Cardiac muscle cell (in vitro differentiated cells and primary cell): ENCODE results near the gene SHROOM1. TPM values are rescaled to one million over a fixed set of nuclear protein-coding genes. Genes with fewer than 3 reads are reported as not detected.

Experiments
- DNase-seq, 2 donors: peaks; one replicate each; pipeline versions ENCODE4 v3.0.0 to v3.0.0-alpha.2; 2010 to 2017; ENCODE audit warnings: low read depth in 1 of 2, low spot score in 1 of 2
- H3K27ac ChIP-seq: fragments of 200-600 bp; sonication (generic); 2 replicates; pipeline ENCODE4 v1.5.1; 2016
- H3K27me3 ChIP-seq: fragments of 200-600 bp; sonication (generic); 2 replicates; pipeline ENCODE4 v1.6.0; 2016; ENCODE audit warnings: control low read depth
- H3K36me3 ChIP-seq: fragments of 200-600 bp; sonication (generic); 2 replicates; pipeline ENCODE4 v1.5.1; 2016; ENCODE audit warnings: control low read depth
- H3K4me1 ChIP-seq: fragments of 200-600 bp; sonication (generic); 2 replicates; pipeline ENCODE4 v1.8.1; 2017; ENCODE audit warnings: low read depth, mild to moderate bottlenecking, mixed run types
- H3K4me3 ChIP-seq: fragments of 200-600 bp; sonication (generic); 2 replicates; pipeline ENCODE4 v1.5.1; 2016; ENCODE audit warnings: mild to moderate bottlenecking
- H3K9me3 ChIP-seq: fragments of 200-600 bp; sonication (generic); 2 replicates; pipeline ENCODE4 v1.5.1; 2017; ENCODE audit warnings: low read depth, mild to moderate bottlenecking, control low read depth
- CTCF ChIP-seq: IDR thresholded peaks from 2 replicates; pipeline ENCODE4 v1.5.1; 2012; ENCODE audit warnings: low read depth, mild to moderate bottlenecking, low read length
- polyA plus RNA-seq: library from polyadenylated mRNA; unstranded; fragments of >200 nt; fragmentation: Nextera tagmentation; extraction: Ambion mirVana; gene quantifications from 2 replicates; pipeline ENCODE4 v1.2.1, GENCODE V29; 2016
- total RNA-seq: library from RNA; depleted of rRNA; stranded (reverse); fragments of >200 nt; gene quantifications from 2 replicates; pipeline ENCODE4 v1.2.3, GENCODE V29; 2016

SHROOM1 gene
- total and polyA plus RNA-seq, 2 experiments from 2014 or later = 9.8 to 13.3 TPM

DNA sequence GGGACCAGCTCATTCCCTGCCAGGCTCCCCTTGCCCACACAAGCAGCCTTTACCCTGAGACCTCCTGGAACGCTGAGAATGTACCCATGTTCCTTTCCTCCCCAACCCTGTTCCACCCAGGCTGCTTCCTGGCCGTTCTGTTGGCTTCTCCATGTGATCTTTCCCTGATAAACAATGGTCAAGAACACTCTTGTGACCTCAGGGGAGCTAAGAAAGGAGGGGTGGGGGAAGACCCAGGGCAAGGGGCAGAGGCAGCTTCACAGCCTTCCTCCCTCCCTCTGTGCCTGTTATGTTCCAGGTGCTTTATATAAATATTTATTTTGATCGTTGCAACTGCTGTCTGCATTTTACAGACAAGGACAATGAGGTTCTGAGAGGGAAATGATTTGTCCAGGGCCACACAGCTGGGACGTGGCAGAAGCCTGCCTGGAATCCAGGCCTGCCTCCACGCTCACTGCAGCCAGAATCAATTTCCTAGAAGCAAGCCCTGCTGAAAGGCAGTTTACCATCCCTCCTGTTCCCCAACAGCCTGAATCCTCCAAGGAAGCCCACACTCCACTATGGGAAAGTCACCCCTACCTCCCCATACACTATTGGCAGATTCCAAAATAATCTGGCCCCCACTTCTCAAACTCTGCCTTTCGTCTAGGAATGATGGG is 3.9 kb downstream of the SHROOM1 start:
- TF ChIP-seq CTCF = no peak
- Histone ChIP-seq H3K4me3 (no peak overlapping the region), H3K36me3 (no peaks in the 10 kb centered on the region), H3K27me3 (peaks cover 65% of the 10 kb centered on the region), H3K27ac (no peak overlapping the region), H3K9me3 (no peaks in the 10 kb centered on the region), H3K4me1 (peaks cover 6% of the 10 kb centered on the region)
- no peak for DNase-seq

GRCh38 chr5:132825834-132826391 is 4.5 kb downstream of the SHROOM1 start:
- H3K36me3 ChIP-seq = no peaks in the 10 kb centered on the region
- H3K27me3 ChIP-seq = peaks cover 59% of the 10 kb centered on the region
- no peak for TF ChIP-seq CTCF
- no peaks in the 10 kb centered on the region for H3K9me3 ChIP-seq
- no peak overlapping the region for H3K4me3 ChIP-seq
- H3K27ac ChIP-seq = no peak overlapping the region
- peaks cover 6% of the 10 kb centered on the region for H3K4me1 ChIP-seq
- DNase-seq = no peak

GRCh38 chr5:132825033-132825833 is 5.2 kb downstream of the SHROOM1 start:
- Histone ChIP-seq H3K9me3 (no peaks in the 10 kb centered on the region), H3K36me3 (no peaks in the 10 kb centered on the region), H3K4me3 (no peak overlapping the region), H3K27me3 (peaks cover 56% of the 10 kb centered on the region), H3K4me1 (peaks cover 6% of the 10 kb centered on the region), H3K27ac (no peak overlapping the region)
- DNase-seq = no peak
- no peak for TF ChIP-seq CTCF

DNA sequence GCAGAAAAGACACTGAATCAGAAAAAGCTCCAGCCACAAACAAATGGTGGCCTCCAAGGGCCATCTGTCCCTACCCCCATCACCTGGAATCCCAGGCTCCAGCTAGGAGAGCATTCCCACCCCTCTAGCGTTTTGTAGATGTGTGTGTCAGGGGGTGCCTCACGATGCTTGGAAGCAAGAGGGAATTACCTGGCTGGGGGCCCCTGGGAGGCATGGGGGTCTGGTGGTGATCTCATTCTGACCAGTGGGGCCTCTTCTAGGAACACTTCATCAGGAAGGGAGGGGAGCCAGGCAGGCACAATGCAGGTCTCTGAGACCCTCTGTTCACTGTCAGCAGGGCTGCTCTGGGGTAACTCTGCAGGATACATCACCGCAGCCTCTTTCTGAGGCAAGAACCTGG is 6.0 kb downstream of the SHROOM1 start:
- H3K27me3 ChIP-seq = peaks cover 52% of the 10 kb centered on the region
- no peaks in the 10 kb centered on the region for H3K36me3 ChIP-seq
- DNase-seq = no peak
- H3K4me1 ChIP-seq = peaks cover 6% of the 10 kb centered on the region
- H3K9me3 ChIP-seq = no peaks in the 10 kb centered on the region
- no peak overlapping the region for H3K27ac ChIP-seq
- no peak overlapping the region for H3K4me3 ChIP-seq
- TF ChIP-seq CTCF = no peak

DNA sequence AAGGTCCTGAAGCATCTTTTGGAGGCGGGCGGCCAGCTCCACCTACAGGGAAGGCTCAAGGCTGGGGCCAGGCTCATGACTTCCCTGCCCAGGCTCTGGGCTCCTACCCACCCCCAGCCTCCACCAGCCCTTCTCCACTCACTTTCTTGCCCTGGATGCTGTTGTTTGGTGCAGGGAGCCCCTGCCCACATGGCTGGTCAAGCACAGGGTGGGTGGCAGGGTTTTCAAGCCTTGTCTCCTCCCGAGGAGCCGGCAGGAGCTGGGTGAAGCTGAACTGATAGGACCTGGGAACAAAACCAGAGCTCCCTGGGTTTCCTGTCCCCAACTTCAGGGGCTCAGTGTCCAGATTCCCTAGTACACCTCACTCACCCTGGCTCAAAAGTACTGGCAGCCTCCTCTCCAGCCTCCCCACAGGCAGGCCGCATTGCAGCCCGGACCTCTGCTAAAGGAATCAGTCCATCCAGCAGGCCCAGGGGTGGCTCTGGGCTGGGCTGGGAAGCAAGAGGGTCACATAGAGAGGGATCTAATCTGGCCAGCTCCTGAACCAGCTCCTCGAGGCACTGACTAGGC is 6.9 kb downstream of the SHROOM1 start:
- no peak for TF ChIP-seq CTCF
- H3K4me1 ChIP-seq = peaks cover 6% of the 10 kb centered on the region
- no peak overlapping the region for H3K4me3 ChIP-seq
- no peak for DNase-seq
- H3K9me3 ChIP-seq = no peaks in the 10 kb centered on the region
- H3K36me3 ChIP-seq = no peaks in the 10 kb centered on the region
- peaks cover 45% of the 10 kb centered on the region for H3K27me3 ChIP-seq
- no peak overlapping the region for H3K27ac ChIP-seq
